K562 (cell line): ENCODE results near the gene ATRX. TPM values are rescaled to one million over a fixed set of nuclear protein-coding genes. Genes with fewer than 3 reads are reported as not detected.

Experiments used
- ATAC-seq: fragments of 200-7000 bp; cut with Tn5 transposase; 3 replicates; pipeline ENCODE4 v1.9.1; 2020; ENCODE audit warnings: moderate library complexity
- BruUV-seq: library from RNA; stranded (reverse); fragments of 400-500 nt; replicated peaks from 2 replicates; lab custom pipeline; 2021; lab: Mats Ljungman, UMichigan
- CTCF ChIA-PET: fragments of 300-600 bp; formaldehyde crosslinking; extraction: SDS; loops from one replicate; lab custom pipeline; 2021; ENCODE audit warnings: low intra/inter-chr PET ratio; lab: Yijun Ruan, JAX
- POLR2A ChIA-PET: fragments of 300-600, 350-650 bp; sonication (Branson Sonifier 250); formaldehyde crosslinking; extraction: SDS; loops from one replicate; lab custom pipeline; 2021; ENCODE audit warnings: antibody characterized with exemption, inconsistent platforms; lab: Yijun Ruan, JAX
- DNase-seq, 4 experiments: peaks; one replicate each; pipeline versions ENCODE4 v3.0.0 to v3.0.0-alpha.2; 2011 to 2018; ENCODE audit warnings: low spot score in 3 of 4, mixed read lengths in 3 of 4; ENCODE audit errors: extremely low read depth in 1 of 4
- FAIRE-seq: peaks from 2 replicates; lab custom pipeline; 2011; peaks lifted over from hg19 to GRCh38; lab: Jason Lieb, UNC
- H2AFZ ChIP-seq: 2 replicates; pipeline ENCODE4 v1.6.0; 2011; ENCODE audit warnings: low read depth, low read length, control low read depth, inconsistent platforms
- H3K27ac ChIP-seq: fragments of 200-600 bp; 3 replicates; pipeline ENCODE4 v1.8.0; 2011; ENCODE audit warnings: low read depth, mild to moderate bottlenecking, control low read depth, inconsistent platforms, low read length, moderate library complexity, mixed read lengths; ENCODE audit errors: extremely low read depth
- H3K27me3 ChIP-seq, 2 experiments: fragments of 300-600 bp in 1 of 2; 2 replicates in 1 of 2; 3 replicates in 1 of 2; pipeline versions ENCODE4 v1.6.0 to v1.8.0; 2011; ENCODE audit warnings: inconsistent platforms in 2 of 2, low read length in 2 of 2, mild to moderate bottlenecking in 1 of 2, mixed read lengths in 1 of 2, moderate library complexity in 1 of 2; ENCODE audit not compliant: control insufficient read depth in 2 of 2, insufficient read depth in 2 of 2
- H3K36me3 ChIP-seq: fragments of 300-600 bp; 3 replicates; pipeline ENCODE4 v1.8.0; 2011; ENCODE audit warnings: mild to moderate bottlenecking, low read length, inconsistent platforms; ENCODE audit not compliant: control insufficient read depth, insufficient read depth
- H3K4me1 ChIP-seq, 2 experiments: fragments of 200-600 bp in 1 of 2; replicated peaks in 1 of 2; 2 replicates in 1 of 2; 3 replicates in 1 of 2; pipeline versions ENCODE4 v1.5.1 to v1.8.0; 2011; ENCODE audit warnings: inconsistent platforms in 2 of 2, low read length in 2 of 2, mild to moderate bottlenecking in 1 of 2, mixed read lengths in 1 of 2, moderate library complexity in 1 of 2; ENCODE audit not compliant: control insufficient read depth in 2 of 2, insufficient read depth in 2 of 2
- H3K4me2 ChIP-seq: 2 replicates; pipeline ENCODE4 v1.6.1; 2011; ENCODE audit warnings: low read length, control low read depth, inconsistent platforms, mixed read lengths; ENCODE audit not compliant: insufficient read depth
- H3K4me3 ChIP-seq: fragments of 200-600 bp; sonication (generic), shearing (Covaris generic); 2 replicates; pipeline ENCODE4 v1.5.1; 2016; ENCODE audit warnings: control low read depth, inconsistent platforms
- H3K79me2 ChIP-seq: fragments of 200-600 bp; 3 replicates; pipeline ENCODE4 v1.8.0; 2011; ENCODE audit warnings: low read length, inconsistent platforms; ENCODE audit not compliant: control insufficient read depth, insufficient read depth
- H3K9ac ChIP-seq, 2 experiments: 2 replicates each; pipeline versions ENCODE4 v1.6.0 to v1.6.1; 2011; ENCODE audit warnings: low read depth in 2 of 2, low read length in 2 of 2, control low read depth in 1 of 2, inconsistent platforms in 1 of 2, mild to moderate bottlenecking in 1 of 2, mixed read lengths in 1 of 2; ENCODE audit not compliant: insufficient read depth in 1 of 2
- H3K9me1 ChIP-seq: one replicate; pipeline ENCODE4 v1.6.0; 2011; ENCODE audit warnings: inconsistent platforms, mild to moderate bottlenecking, low read length, moderate library complexity; ENCODE audit not compliant: control insufficient read depth, insufficient read depth
- H3K9me3 ChIP-seq: replicated peaks from 2 replicates; pipeline ENCODE4 v1.5.1; 2011; ENCODE audit warnings: low read depth, low read length, inconsistent platforms; ENCODE audit not compliant: control insufficient read depth, insufficient read depth
- H4K20me1 ChIP-seq: replicated peaks from 2 replicates; pipeline ENCODE4 v1.6.1; 2011; ENCODE audit warnings: low read length, inconsistent platforms, mixed read lengths; ENCODE audit not compliant: control insufficient read depth, insufficient read depth
- ADNP ChIP-seq: fragments of 200-800 bp; sonication (Bioruptor generic); IDR thresholded peaks from 2 replicates; pipeline ENCODE4 v1.6.1; 2016; ENCODE audit warnings: missing genetic modification characterization, missing compliant biosample characterization
- HDAC1 ChIP-seq, 2 experiments: fragments of 450-650 bp; IDR thresholded peaks; 2 replicates each; pipeline ENCODE4 v1.6.1; 2016 to 2017; ENCODE audit warnings: inconsistent platforms in 1 of 2, mild to moderate bottlenecking in 1 of 2, moderate library complexity in 1 of 2
- NONO ChIP-seq, 2 experiments: fragments of 200-400 bp in 1 of 2; fragments of 450-650 bp in 1 of 2; formaldehyde crosslinking in 1 of 2; IDR thresholded peaks; 2 replicates each; pipeline ENCODE4 v1.6.1; 2017; ENCODE audit warnings: low read depth in 2 of 2, mild to moderate bottlenecking in 2 of 2, moderate library complexity in 2 of 2, low read length in 1 of 2
- PHB ChIP-seq: fragments of 250-450 bp; sonication (Bioruptor Pico); IDR thresholded peaks from 2 replicates; pipeline ENCODE4 v1.5.0; 2021
- POLR2B ChIP-seq: fragments of 450-650 bp; IDR thresholded peaks from 2 replicates; pipeline ENCODE4 v1.6.1; 2018; ENCODE audit warnings: low read depth; ENCODE audit not compliant: partially characterized antibody
- ZNF175 ChIP-seq: fragments of 200-800 bp; sonication (Bioruptor generic); IDR thresholded peaks from 2 replicates; pipeline ENCODE4 v1.6.1; 2016; ENCODE audit warnings: low read depth, mild to moderate bottlenecking, missing genetic modification characterization, missing compliant biosample characterization
- ZNF354B ChIP-seq: fragments of 250-450 bp; sonication (Bioruptor Pico); IDR thresholded peaks from 2 replicates; pipeline ENCODE4 v1.4.0; 2020
- ZNF696 ChIP-seq: fragments of 250-450 bp; sonication (Bioruptor Pico); conservative IDR thresholded peaks from 2 replicates; pipeline ENCODE4 v1.4.0; 2020; ENCODE audit warnings: mild to moderate bottlenecking, moderate library complexity
- ZNF77 ChIP-seq: fragments of 250-450 bp; sonication (Bioruptor Pico); IDR thresholded peaks from 2 replicates; pipeline ENCODE4 v1.5.0; 2020
- WGBS: fragments of 100-300 bp; shearing (Covaris generic); methylation state at CpG from one replicate; pipeline ENCODE4 v1.1.6; 2016; ENCODE audit warnings: low coverage, mixed read lengths; ENCODE audit not compliant: insufficient coverage; ENCODE audit errors: missing lambda C conversion rate; 5-methylcytosine and 5-hydroxymethylcytosine counted together
- in situ Hi-C: fragments of 300-500 bp; cut with MboI; formaldehyde crosslinking; loops from 4 replicates; pipeline ENCODE4 v1.15.0; 2018; ENCODE audit warnings: inconsistent platforms, mixed read lengths
- intact Hi-C: fragments of 100-400 bp; cut with micrococcal nuclease; formaldehyde crosslinking; loops from 2 replicates; pipeline ENCODE4 v1.14.2; 2022
- polyA plus RNA-seq, 8 experiments: library from polyadenylated mRNA; depleted of rRNA in 4 of 8; stranded (reverse) in 5 of 8; unstranded in 3 of 8; fragments of >200 nt; fragmentation: Nextera tagmentation in 2 of 8; fragmentation: Illumina TruSeq in 1 of 8; extraction: Ambion mirVana in 2 of 8; extraction: Trizol in 1 of 8; gene quantifications; 2 replicates each; pipeline versions ENCODE4 v1.2.1 to v1.2.3, GENCODE V29; 2011 to 2014; ENCODE audit warnings: inconsistent platforms in 1 of 8, missing spikeins in 1 of 8
- total RNA-seq, 7 experiments: library from RNA; depleted of rRNA in 6 of 7; stranded (reverse); fragments of >200 nt in 6 of 7; fragmentation: Illumina TruSeq in 2 of 7; extraction: Trizol in 2 of 7; gene quantifications; 2 replicates each; pipeline versions ENCODE4 v1.2.1 to v1.2.3, GENCODE V29; 2011 to 2021; ENCODE audit warnings: low replicate concordance in 1 of 7
- TF ChIP-seq, protein P1 (sequence below): fragments of 250-450 bp; sonication (Bioruptor Pico); IDR thresholded peaks from 2 replicates; pipeline ENCODE4 v1.8.0; 2021; ENCODE audit warnings: mild to moderate bottlenecking, moderate library complexity
- TF ChIP-seq, protein P2 (sequence below): sonication (generic); formaldehyde crosslinking; IDR thresholded peaks from 2 replicates; pipeline ENCODE4 v1.8.1; 2023; ENCODE audit warnings: mild to moderate bottlenecking, missing genetic modification reagents
- TF ChIP-seq, protein P3 (sequence below): fragments of 150-350 bp; IDR thresholded peaks from 2 replicates; pipeline ENCODE4 v1.6.1; 2014; ENCODE audit warnings: low read depth, mild to moderate bottlenecking, low read length, borderline replicate concordance
- TF ChIP-seq, protein P4 (sequence below): sonication (generic); formaldehyde crosslinking; IDR thresholded peaks from 2 replicates; pipeline ENCODE4 v1.4.0; 2020; ENCODE audit warnings: mild to moderate bottlenecking, missing genetic modification reagents
- TF ChIP-seq, protein P5 (sequence below): fragments of 250-450 bp; sonication (Bioruptor Pico); IDR thresholded peaks from 2 replicates; pipeline ENCODE4 v1.4.0; 2020

ATRX gene
- total and polyA plus RNA-seq, 9 of the 15 experiments (the other 6 are each of a cell fraction or from before 2014, with no cell fraction given) = 7.7 to 23.1 (median 20.2) TPM

DNA sequence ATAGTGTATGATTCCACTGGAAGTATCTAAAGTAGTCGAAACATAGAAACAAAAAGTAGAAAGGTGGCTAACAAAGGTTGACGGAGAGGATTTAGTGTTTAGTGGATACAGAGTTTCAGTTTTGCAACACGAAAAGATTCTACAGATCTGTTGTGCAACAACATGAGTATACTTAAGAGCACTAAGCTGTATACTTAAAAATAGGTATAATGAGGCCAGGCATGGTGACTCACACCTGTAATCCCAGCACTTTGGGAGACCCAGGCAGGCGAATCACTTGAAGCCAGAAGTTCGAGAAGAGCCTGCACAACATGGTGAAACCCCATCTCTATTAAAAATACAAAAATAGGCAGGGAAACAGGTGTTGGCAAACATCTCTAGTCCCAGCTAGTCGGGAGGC is 7.9 kb upstream of the ATRX start:
- CTCF ChIA-PET = no interaction called here
- in situ Hi-C loops = no loop called here
- ATAC-seq (no peak), DNase-seq (no peak), FAIRE-seq (no peak)
- H3K4me2 ChIP-seq = no peak overlapping the region
- intact Hi-C loops = no loop called here
- no peak overlapping the region for H3K27ac ChIP-seq
- no peaks in the 10 kb centered on the region for H3K9me3 ChIP-seq
- H4K20me1 ChIP-seq = no peaks in the 10 kb centered on the region
- H3K9me1 ChIP-seq = no peaks in the 10 kb centered on the region
- H3K9ac ChIP-seq = no peak overlapping the region
- H3K4me1 ChIP-seq = no peaks in the 10 kb centered on the region
- no TSS peak for BruUV-seq
- H3K4me3 ChIP-seq = no peak overlapping the region
- H2AFZ ChIP-seq = no peak overlapping the region
- no peaks in the 10 kb centered on the region for H3K36me3 ChIP-seq
- WGBS = 22% methylated on average over 6 of the region's 6 CpGs
- H3K27me3 ChIP-seq = no peaks in the 10 kb centered on the region
- POLR2A ChIA-PET = no interaction called here
- no peaks in the 10 kb centered on the region for H3K79me2 ChIP-seq
- TF ChIP-seq PHB (CRISPR knock-in tag) = no peak
- no peak for TF ChIP-seq ZNF77
- TF ChIP-seq NONO (IDR thresholded peaks at IDR 0.05; ENCODE audit: low read depth in 2 of 2, low read length in 1 of 2) = no peak
- TF ChIP-seq, protein P1, sequence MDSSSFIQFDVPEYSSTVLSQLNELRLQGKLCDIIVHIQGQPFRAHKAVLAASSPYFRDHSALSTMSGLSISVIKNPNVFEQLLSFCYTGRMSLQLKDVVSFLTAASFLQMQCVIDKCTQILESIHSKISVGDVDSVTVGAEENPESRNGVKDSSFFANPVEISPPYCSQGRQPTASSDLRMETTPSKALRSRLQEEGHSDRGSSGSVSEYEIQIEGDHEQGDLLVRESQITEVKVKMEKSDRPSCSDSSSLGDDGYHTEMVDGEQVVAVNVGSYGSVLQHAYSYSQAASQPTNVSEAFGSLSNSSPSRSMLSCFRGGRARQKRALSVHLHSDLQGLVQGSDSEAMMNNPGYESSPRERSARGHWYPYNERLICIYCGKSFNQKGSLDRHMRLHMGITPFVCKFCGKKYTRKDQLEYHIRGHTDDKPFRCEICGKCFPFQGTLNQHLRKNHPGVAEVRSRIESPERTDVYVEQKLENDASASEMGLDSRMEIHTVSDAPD (CRISPR knock-in tag) = no peak
- TF ChIP-seq, protein P2, sequence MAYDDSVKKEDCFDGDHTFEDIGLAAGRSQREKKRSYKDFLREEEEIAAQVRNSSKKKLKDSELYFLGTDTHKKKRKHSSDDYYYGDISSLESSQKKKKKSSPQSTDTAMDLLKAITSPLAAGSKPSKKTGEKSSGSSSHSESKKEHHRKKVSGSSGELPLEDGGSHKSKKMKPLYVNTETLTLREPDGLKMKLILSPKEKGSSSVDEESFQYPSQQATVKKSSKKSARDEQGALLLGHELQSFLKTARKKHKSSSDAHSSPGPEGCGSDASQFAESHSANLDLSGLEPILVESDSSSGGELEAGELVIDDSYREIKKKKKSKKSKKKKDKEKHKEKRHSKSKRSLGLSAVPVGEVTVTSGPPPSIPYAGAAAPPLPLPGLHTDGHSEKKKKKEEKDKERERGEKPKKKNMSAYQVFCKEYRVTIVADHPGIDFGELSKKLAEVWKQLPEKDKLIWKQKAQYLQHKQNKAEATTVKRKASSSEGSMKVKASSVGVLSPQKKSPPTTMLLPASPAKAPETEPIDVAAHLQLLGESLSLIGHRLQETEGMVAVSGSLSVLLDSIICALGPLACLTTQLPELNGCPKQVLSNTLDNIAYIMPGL (CRISPR knock-in tag) = no peak
- TF ChIP-seq, protein P3, sequence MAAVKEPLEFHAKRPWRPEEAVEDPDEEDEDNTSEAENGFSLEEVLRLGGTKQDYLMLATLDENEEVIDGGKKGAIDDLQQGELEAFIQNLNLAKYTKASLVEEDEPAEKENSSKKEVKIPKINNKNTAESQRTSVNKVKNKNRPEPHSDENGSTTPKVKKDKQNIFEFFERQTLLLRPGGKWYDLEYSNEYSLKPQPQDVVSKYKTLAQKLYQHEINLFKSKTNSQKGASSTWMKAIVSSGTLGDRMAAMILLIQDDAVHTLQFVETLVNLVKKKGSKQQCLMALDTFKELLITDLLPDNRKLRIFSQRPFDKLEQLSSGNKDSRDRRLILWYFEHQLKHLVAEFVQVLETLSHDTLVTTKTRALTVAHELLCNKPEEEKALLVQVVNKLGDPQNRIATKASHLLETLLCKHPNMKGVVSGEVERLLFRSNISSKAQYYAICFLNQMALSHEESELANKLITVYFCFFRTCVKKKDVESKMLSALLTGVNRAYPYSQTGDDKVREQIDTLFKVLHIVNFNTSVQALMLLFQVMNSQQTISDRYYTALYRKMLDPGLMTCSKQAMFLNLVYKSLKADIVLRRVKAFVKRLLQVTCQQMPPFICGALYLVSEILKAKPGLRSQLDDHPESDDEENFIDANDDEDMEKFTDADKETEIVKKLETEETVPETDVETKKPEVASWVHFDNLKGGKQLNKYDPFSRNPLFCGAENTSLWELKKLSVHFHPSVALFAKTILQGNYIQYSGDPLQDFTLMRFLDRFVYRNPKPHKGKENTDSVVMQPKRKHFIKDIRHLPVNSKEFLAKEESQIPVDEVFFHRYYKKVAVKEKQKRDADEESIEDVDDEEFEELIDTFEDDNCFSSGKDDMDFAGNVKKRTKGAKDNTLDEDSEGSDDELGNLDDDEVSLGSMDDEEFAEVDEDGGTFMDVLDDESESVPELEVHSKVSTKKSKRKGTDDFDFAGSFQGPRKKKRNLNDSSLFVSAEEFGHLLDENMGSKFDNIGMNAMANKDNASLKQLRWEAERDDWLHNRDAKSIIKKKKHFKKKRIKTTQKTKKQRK = no peak
- TF ChIP-seq ADNP (tag) = no peak
- TF ChIP-seq POLR2B = no peak
- TF ChIP-seq ZNF354B (CRISPR knock-in tag) = no peak
- TF ChIP-seq, protein P4, sequence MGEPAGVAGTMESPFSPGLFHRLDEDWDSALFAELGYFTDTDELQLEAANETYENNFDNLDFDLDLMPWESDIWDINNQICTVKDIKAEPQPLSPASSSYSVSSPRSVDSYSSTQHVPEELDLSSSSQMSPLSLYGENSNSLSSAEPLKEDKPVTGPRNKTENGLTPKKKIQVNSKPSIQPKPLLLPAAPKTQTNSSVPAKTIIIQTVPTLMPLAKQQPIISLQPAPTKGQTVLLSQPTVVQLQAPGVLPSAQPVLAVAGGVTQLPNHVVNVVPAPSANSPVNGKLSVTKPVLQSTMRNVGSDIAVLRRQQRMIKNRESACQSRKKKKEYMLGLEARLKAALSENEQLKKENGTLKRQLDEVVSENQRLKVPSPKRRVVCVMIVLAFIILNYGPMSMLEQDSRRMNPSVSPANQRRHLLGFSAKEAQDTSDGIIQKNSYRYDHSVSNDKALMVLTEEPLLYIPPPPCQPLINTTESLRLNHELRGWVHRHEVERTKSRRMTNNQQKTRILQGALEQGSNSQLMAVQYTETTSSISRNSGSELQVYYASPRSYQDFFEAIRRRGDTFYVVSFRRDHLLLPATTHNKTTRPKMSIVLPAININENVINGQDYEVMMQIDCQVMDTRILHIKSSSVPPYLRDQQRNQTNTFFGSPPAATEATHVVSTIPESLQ (CRISPR knock-in tag) = no peak
- TF ChIP-seq HDAC1 (IDR thresholded peaks at IDR 0.05) = no peak
- TF ChIP-seq, protein P5, sequence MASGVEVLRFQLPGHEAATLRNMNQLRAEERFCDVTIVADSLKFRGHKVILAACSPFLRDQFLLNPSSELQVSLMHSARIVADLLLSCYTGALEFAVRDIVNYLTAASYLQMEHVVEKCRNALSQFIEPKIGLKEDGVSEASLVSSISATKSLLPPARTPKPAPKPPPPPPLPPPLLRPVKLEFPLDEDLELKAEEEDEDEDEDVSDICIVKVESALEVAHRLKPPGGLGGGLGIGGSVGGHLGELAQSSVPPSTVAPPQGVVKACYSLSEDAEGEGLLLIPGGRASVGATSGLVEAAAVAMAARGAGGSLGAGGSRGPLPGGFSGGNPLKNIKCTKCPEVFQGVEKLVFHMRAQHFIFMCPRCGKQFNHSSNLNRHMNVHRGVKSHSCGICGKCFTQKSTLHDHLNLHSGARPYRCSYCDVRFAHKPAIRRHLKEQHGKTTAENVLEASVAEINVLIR (CRISPR knock-in tag) = no peak
- TF ChIP-seq ZNF696 (CRISPR knock-in tag) = no peak
- no peak for TF ChIP-seq ZNF175
